GM19397 (cell line): ENCODE data around the gene TBCC.

Experiments
- ATAC-seq: cut with Tn5 transposase; IDR thresholded peaks from one replicate; pipeline ENCODE4 v1.9.1; 2021; ENCODE audit warnings: mild to moderate bottlenecking, moderate library complexity; ENCODE audit not compliant: unreplicated experiment

TBCC gene, protein sequence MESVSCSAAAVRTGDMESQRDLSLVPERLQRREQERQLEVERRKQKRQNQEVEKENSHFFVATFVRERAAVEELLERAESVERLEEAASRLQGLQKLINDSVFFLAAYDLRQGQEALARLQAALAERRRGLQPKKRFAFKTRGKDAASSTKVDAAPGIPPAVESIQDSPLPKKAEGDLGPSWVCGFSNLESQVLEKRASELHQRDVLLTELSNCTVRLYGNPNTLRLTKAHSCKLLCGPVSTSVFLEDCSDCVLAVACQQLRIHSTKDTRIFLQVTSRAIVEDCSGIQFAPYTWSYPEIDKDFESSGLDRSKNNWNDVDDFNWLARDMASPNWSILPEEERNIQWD

GRCh38 chr6:42745640-42746462, at the start of gene TBCC:
TBCC (minus strand) TSS chr6:42746103; CDS start chr6:42746073, 30 bp downstream.
- ATAC-seq: peak; percentile 81

DNA sequence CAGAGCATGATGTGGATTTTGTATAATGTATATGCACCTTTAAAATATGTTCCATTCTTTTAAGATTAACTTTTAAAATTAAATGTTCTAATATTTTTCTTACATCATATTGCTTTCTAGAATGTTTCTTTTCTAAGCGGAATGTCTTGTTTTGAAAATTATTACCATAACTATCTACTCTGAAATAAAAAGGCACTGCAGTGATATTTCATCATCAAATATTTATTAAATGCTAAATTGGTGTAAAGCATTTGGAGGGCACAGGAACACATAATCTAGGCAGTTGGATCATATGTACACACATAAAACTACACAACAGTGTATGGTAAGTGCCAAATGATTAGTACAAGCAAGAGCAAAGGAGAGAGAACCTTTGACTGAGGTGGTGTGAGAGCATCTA, 49.7 kb upstream of the TBCC start:
- ATAC-seq: no peak

- no peak for ATAC-seq
These were observed 45.9 kb upstream of the TBCC start for GRCh38 chr6:42791706-42792320.

- ATAC-seq: no peak
These were observed 44.8 kb upstream of the TBCC start for GRCh38 chr6:42790549-42791181.

DNA sequence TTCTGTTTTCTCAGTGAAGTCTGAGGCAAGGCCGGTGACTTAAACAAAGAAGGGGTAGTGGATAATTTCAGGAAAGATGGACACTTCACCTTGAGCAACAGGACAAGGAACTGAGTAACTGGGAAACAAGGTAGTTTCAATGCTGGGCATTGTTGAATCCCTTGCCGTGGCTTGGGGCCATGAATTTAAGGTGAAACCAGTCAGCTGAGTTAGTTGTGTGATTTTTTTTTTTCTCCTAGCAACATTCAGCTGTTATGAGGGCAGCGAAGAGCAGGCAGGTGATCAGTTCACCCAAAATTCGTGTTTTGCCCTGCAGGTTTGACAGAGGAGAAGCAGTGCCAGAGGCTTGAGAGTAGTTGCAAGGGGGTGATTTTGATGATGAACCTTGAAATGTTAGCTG, 42.8 kb upstream of the TBCC start:
- no peak for ATAC-seq

DNA sequence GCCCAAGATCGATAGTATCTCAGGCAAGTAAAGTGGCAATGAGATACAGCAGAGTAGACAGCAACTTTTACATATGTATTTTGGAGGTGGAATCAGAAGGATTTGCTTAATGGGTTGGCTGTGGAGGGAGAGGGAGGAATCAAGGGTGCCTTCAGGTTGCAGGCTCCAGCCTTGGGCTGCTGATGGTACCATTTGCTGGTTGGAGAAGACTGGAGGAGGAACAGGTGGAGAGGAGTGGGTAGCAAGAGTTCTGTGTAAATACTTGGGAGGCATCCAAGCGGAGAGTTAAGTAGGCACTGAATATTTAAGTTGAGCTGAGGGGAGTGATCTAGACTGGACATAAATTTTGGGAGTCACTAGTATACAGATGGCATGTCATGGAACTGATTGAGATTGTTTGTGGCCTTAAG, 41.2 kb upstream of the TBCC start:
- no peak for ATAC-seq

DNA sequence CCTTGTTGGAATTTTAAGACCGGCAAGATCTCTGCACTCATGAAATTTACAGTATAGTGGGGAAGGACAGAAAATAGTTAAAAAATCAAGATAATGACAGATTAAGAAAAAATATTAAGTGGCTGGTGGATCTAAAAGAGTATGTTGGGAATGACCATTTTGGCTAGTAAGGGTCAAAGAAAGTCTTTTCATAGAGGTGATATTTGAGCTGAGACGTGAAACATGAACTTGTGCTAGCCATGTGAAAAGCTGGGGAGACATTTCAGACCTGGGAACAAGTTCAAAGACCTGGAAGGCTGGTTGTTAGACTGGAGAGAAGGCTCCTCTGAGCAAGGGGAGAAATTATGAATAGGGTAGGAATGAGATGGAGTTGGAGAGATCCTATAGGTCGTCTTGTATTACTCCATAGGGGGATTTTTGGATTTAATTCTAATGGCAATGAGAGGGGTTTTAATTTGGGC, 40.7 kb upstream of the TBCC start:
- ATAC-seq: no peak

GRCh38 chr6:42784717-42785498, 39.0 kb upstream of the TBCC start:
- no peak for ATAC-seq

DNA sequence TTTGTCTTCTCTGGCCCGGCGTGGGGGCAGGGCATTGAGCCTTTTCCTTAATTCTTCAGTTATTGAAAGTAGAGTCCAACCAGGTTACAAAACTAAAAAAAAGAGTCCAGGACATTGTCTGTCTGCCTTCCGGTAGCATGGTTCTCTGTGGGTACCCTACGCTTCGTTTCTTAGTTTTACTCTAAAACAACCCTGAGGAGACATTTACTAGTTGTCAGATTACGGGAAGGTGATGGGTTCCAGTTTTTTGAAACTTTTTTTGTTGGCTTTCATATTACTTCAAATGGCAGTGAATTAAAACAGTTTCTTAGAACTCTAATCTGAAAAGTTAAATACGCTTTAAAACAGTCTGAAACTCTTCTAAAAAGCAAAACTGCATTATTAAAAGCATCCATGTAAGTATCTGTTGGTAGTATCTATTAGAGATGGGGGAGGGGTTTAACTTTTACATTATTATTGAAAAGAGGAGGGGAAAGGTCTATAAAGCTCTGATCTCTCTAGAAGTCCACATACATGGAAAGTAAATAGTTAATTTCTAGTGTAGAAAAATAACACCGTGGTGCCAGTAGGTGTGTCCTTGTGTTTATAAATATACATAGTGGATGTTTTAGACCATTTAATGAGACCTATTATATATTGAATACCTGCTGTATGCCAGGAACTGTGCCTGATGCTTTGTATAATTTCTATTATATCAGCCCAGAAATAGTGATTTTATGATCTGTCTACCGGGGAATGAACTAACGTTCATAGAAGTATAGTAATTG, 38.2 kb upstream of the TBCC start:
- no peak for ATAC-seq

- ATAC-seq: peak; percentile 54
These were observed 37.4 kb upstream of the TBCC start for GRCh38 chr6:42783177-42783875.

- ATAC-seq: peak; percentile 28
These were observed 36.8 kb upstream of the TBCC start for GRCh38 chr6:42782689-42783176.

DNA sequence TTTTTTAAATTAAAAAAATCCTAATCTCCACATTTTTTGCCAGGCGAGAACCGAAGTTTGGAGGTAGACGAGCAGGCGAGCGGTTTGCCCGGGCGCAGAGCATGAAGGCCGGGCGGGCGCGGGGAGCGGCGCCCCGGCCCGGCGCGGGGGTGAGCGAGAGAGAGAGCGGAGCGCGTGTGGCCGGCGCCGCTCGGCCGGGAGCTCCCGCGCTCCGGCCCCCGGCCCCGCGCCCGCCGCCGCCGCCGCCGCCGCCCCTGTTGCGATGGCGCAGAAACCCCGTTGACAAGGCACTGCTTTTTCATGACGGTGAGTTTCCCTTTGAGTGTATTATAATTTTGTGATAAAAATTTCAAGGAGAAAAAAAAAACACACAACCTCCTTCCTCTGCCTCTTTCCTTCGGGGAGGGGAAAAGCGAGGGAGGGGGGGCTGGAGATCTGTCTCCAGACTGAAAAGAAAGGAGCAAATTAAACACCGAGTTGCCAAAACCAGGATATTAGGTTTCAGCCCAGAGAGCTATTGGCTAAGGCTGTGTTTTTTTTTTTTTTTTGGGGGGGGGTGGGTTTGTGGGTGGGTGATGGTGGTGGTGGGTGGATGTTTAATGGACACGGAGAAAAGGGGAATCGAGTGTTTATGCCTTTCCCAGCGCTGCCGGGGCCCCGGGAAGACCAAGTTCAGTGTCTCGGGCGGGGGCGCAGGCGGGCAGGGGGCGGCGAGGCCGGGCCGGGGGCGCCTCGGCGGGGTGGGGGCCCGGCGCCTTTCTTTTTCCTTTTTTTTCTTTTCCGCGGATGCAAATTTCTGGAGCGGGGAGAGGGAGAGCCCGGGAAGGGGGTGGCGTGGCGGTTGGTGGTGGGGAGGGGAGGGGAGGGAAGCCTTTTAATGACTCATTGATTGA, 36.1 kb upstream of the TBCC start, which contains the start of gene BICRAL:
Gene BICRAL (plus strand): TSS at position 257 of the 893 bp plus-strand sequence. CDS start 39,971 bp downstream, outside the sequence.
- ATAC-seq: no peak

GRCh38 chr6:42781546-42781795, 35.6 kb upstream of the TBCC start:
- no peak for ATAC-seq

- ATAC-seq: no peak
These were observed 33.6 kb upstream of the TBCC start for GRCh38 chr6:42779521-42779920.

DNA sequence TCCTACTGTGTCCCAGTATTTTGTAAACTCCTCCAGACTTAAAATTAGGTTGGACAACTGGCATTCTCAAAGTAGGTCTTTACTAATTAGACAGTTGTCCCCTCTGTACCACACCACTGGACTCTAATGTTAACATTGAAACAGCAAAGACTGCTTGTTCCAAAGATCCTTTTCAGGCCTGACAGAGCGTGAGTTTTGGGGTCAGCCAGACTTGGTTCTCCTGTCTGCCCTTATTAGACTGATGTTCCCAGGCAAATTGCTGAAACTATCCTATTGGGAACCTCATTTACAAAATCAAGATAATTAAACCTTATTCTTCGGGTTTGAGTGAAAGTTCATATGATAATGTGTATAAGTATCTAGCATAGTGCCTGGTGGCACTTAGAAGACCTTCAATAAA, 32.2 kb upstream of the TBCC start:
- ATAC-seq: no peak

- no peak for ATAC-seq
These were observed 31.4 kb upstream of the TBCC start for GRCh38 chr6:42777126-42777822.

DNA sequence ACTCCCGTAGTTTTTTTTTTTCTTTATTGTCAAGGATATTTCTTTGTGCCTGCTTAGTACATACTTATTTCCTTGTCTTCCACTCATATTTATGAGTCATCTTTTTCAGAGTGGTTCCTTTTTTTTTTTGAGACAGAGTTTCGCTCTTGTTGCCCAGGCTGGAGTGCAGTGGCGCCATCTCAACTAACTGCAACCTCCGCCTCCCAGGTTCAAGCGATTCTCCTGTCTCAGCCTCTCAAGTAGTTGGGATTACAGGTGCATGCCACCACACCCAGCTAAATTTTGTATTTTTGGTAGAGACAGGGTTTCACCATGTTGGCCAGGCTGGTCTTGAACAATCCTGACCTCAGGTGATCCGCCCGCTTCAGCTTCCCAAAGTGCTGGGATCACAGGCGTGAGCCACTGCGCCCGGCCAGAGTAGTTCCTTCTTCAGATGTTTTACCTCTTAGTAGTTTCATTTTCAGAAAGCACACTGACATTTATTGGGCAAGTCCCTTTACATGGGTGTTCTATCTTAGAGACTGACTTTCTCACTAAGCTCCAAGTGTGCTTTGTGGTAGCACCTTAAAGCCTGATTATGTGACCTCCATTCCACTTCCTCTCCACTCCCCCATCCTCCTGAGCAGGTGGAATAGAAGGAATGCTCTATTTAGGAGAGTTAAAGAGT, 29.1 kb upstream of the TBCC start:
- ATAC-seq: peak; percentile 35
